ENCODE data around the gene JUP. TPM values are rescaled to one million over a fixed set of nuclear protein-coding genes. Genes with fewer than 3 reads are reported as not detected.

Gene JUP
- total and polyA plus RNA-seq, 4 experiments from 2014 or later = 0.15 to 0.69 TPM; not detected in 2

- H3K36me3 Mint-ChIP-seq = peaks cover 0 to 5% of the 10 kb centered on the region in 2 donors
- H3K27ac Mint-ChIP-seq = peak overlapping the region in 1 of 7 donors; percentile 79
- peak overlapping the region in 5 of 8 donors; percentile 47 to 84 (median 66) for H3K4me3 Mint-ChIP-seq
- intact Hi-C loops (cut with micrococcal nuclease) = loop anchor here (5.0 kb wide), 1 partner anchor 119 kb away; the partner anchor contains the start of gene ODAD4
- no peak for DNase-seq
- no peaks in the 10 kb centered on the region for H3K9me3 ChIP-seq (ENCODE audit: control insufficient read depth in 1 of 2, low read length in 2 of 2)
- H3K9me3 Mint-ChIP-seq = no peaks in the 10 kb centered on the region
- no peak overlapping the region for H3K27ac ChIP-seq (ENCODE audit: low read depth, low read length)
- CTCF ChIA-PET (ENCODE audit: partially characterized antibody) = no interaction called here
- POLR2A ChIA-PET (ENCODE audit: partially characterized antibody) = interaction anchor here (3.8 kb wide), 1 partner anchor 50 kb away, joined by 25 read pairs; the partner anchor contains the start of gene KLHL11
- H3K27me3 Mint-ChIP-seq = no peaks in the 10 kb centered on the region
- H3K4me3 ChIP-seq (ENCODE audit: low read length in 2 of 2) = no peak overlapping the region
- no peaks in the 10 kb centered on the region for H3K36me3 ChIP-seq (ENCODE audit: insufficient read depth, low read length)
- H3K4me1 ChIP-seq (ENCODE audit: insufficient read depth, low read length) = peaks cover 20% of the 10 kb centered on the region
- H3K27me3 ChIP-seq (ENCODE audit: insufficient read depth, low read length) = no peaks in the 10 kb centered on the region
- H3K4me1 Mint-ChIP-seq = peaks cover 14 to 28% (median 19%) of the 10 kb centered on the region in 4 donors
Observed at GRCh38 chr17:41813699-41814124, 27.2 kb upstream of the JUP start.

- intact Hi-C loops (cut with micrococcal nuclease) = loop anchor here (5.0 kb wide), 1 partner anchor 119 kb away; the partner anchor contains the start of gene ODAD4
- H3K9me3 ChIP-seq (ENCODE audit: control insufficient read depth in 1 of 2, low read length in 2 of 2) = no peaks in the 10 kb centered on the region
- no peaks in the 10 kb centered on the region for H3K27me3 ChIP-seq (ENCODE audit: insufficient read depth, low read length)
- Mint-ChIP-seq H3K4me1 (peaks cover 14 to 28% (median 19%) of the 10 kb centered on the region in 4 donors), H3K9me3 (no peaks in the 10 kb centered on the region), H3K27me3 (no peaks in the 10 kb centered on the region), H3K4me3 (peak overlapping the region in 7 of 8 donors; percentile 26 to 84 (median 76)), H3K36me3 (peaks cover 0 to 5% of the 10 kb centered on the region in 2 donors), H3K27ac (peak overlapping the region in 2 of 7 donors; percentile 18 to 79)
- peaks cover 20% of the 10 kb centered on the region for H3K4me1 ChIP-seq (ENCODE audit: insufficient read depth, low read length)
- H3K27ac ChIP-seq (ENCODE audit: low read depth, low read length) = no peak overlapping the region
- POLR2A ChIA-PET (ENCODE audit: partially characterized antibody) = interaction anchor here (1.4 to 3.8 kb wide), 2 partner anchors 9 to 51 kb away, joined by 3 to 25 read pairs; partner anchors contain the start of gene KLHL11
- DNase-seq = no peak
- no peaks in the 10 kb centered on the region for H3K36me3 ChIP-seq (ENCODE audit: insufficient read depth, low read length)
- CTCF ChIA-PET (ENCODE audit: partially characterized antibody) = interaction anchor here (0.8 kb wide), 1 partner anchor 76 kb away, joined by 3 read pairs; no protein-coding TSS in a partner anchor
- no peak overlapping the region for H3K4me3 ChIP-seq (ENCODE audit: low read length in 2 of 2)
Observed at GRCh38 chr17:41813152-41813680, 26.7 kb upstream of the JUP start.

DNA sequence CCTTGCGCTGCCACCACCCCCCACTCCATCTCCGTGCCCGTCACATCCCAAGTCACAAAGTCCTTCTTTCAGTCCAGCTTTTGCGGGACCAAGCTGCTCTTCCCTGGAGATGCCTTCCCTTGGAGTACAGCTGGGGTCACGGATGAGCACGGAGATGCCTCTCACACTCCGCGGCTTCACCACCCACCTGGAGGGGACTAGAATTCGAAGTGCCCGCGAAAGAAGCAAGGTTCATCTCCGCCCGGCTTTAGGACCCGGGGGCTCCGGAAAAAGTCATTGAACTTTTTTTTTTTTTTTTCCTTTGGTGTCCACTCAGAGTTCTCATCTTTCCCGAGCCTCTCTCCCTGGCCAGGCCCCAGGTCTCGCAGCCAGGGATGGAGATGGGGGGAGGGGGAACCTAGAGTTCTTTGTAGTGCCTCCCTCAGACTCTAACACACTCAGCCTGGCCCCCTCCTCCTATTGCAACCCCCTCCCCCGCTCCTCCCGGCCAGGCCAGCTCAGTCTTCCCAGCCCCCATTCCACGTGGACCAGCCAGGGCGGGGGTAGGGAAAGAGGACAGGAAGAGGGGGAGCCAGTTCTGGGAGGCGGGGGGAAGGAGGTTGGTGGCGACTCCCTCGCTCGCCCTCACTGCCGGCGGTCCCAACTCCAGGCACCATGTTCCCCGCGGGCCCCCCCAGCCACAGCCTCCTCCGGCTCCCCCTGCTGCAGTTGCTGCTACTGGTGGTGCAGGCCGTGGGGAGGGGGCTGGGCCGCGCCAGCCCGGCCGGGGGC lies 26.1 kb upstream of the JUP start, which contains the start of gene FKBP10:
TSS of gene FKBP10 (plus strand) at position 624 of the 771 bp plus-strand sequence. CDS start at position 655, 31 bp downstream.
- intact Hi-C loops (cut with micrococcal nuclease) = loop anchor here (5.0 kb wide), 1 partner anchor 120 kb away; the partner anchor contains the start of gene ODAD4

GRCh38 chr17:41811549-41812380 lies 25.3 kb upstream of the JUP start, which contains the start of gene P3H4:
P3H4 (minus strand) TSS chr17:41811949; CDS start chr17:41811915, 34 bp downstream.
- Mint-ChIP-seq H3K4me3 (peak within 1 kb of the TSS; percentile 87 to 97 (median 92)), H3K36me3 (peaks cover 0 to 5% of the 10 kb centered on the region in 2 donors), H3K27me3 (no peaks in the 10 kb centered on the region), H3K4me1 (peaks cover 14 to 28% (median 19%) of the 10 kb centered on the region in 4 donors), H3K27ac (peak within 1 kb of the TSS; percentile 57 to 94 (median 75)), H3K9me3 (no peaks in the 10 kb centered on the region)
- peak; percentile 76 to 83 (median 80) for DNase-seq
- Histone ChIP-seq H3K4me1 (ENCODE audit: insufficient read depth, low read length) (peaks cover 20% of the 10 kb centered on the region), H3K27ac (ENCODE audit: low read depth, low read length) (peak within 1 kb of the TSS; percentile 45), H3K9me3 (ENCODE audit: control insufficient read depth in 1 of 2, low read length in 2 of 2) (no peaks in the 10 kb centered on the region), H3K36me3 (ENCODE audit: insufficient read depth, low read length) (no peaks in the 10 kb centered on the region), H3K27me3 (ENCODE audit: insufficient read depth, low read length) (no peaks in the 10 kb centered on the region), H3K4me3 (ENCODE audit: low read length in 2 of 2) (peak within 1 kb of the TSS; percentile 47 to 62)
- ChIA-PET CTCF (ENCODE audit: partially characterized antibody) (interaction anchor here (1.0 to 3.9 kb wide), 13 partner anchors 11 to 154 kb away, joined by 3 to 35 read pairs (median 5); partner anchors contain the start of genes ACLY and JUP), POLR2A (ENCODE audit: partially characterized antibody) (interaction anchor here (0.9 to 3.8 kb wide), 13 partner anchors 8 to 205 kb away, joined by 3 to 25 read pairs (median 4); partner anchors contain the start of genes DNAJC7, EIF1, HAP1 and JUP)
- intact Hi-C loops (cut with micrococcal nuclease) = loop anchor here (1.0 to 5.0 kb wide), 2 partner anchors 10 to 121 kb away; partner anchors contain the start of gene ODAD4

More for the DNA sequence above, 26.1 kb upstream of the JUP start, which contains the start of gene FKBP10:
- H3K27me3 Mint-ChIP-seq = no peaks in the 10 kb centered on the region
- DNase-seq = peak; percentile 50 to 62 (median 53)
- H3K4me3 Mint-ChIP-seq = peak within 1 kb of the TSS; percentile 86 to 97 (median 92)
- Histone ChIP-seq H3K27me3 (ENCODE audit: insufficient read depth, low read length) (no peaks in the 10 kb centered on the region), H3K9me3 (ENCODE audit: control insufficient read depth in 1 of 2, low read length in 2 of 2) (no peaks in the 10 kb centered on the region), H3K4me1 (ENCODE audit: insufficient read depth, low read length) (peaks cover 20% of the 10 kb centered on the region), H3K27ac (ENCODE audit: low read depth, low read length) (peak within 1 kb of the TSS; percentile 45), H3K4me3 (ENCODE audit: low read length in 2 of 2) (peak within 1 kb of the TSS; percentile 47 to 62), H3K36me3 (ENCODE audit: insufficient read depth, low read length) (no peaks in the 10 kb centered on the region)
- peaks cover 0 to 5% of the 10 kb centered on the region in 2 donors for H3K36me3 Mint-ChIP-seq
- H3K9me3 Mint-ChIP-seq = no peaks in the 10 kb centered on the region
- H3K4me1 Mint-ChIP-seq = peaks cover 14 to 28% (median 19%) of the 10 kb centered on the region in 4 donors
- POLR2A ChIA-PET (ENCODE audit: partially characterized antibody) = interaction anchor here (1.1 to 3.8 kb wide), 6 partner anchors 10 to 123 kb away, joined by 3 to 25 read pairs (median 8); partner anchors contain the start of genes EIF1, KLHL11 and NT5C3B
- H3K27ac Mint-ChIP-seq = peak within 1 kb of the TSS; percentile 57 to 94 (median 75)
- CTCF ChIA-PET (ENCODE audit: partially characterized antibody) = interaction anchor here (0.8 to 3.9 kb wide), 8 partner anchors 12 to 153 kb away, joined by 3 to 35 read pairs (median 5); no protein-coding TSS in a partner anchor

- H3K4me1 Mint-ChIP-seq = peaks cover 15 to 28% (median 20%) of the 10 kb centered on the region in 4 donors
- H3K27ac ChIP-seq (ENCODE audit: low read depth, low read length) = peak overlapping the region; percentile 45
Observed at GRCh38 chr17:41810659-41811548, 24.4 kb upstream of the JUP start.

More at GRCh38 chr17:41810659-41811548, 24.4 kb upstream of the JUP start:
- H3K27ac Mint-ChIP-seq = peak overlapping the region in 2 of 7 donors; percentile 65 to 68
- H3K4me3 ChIP-seq (ENCODE audit: low read length in 2 of 2) = peak overlapping the region in 1 of 2 donors; percentile 62
- peaks cover 20% of the 10 kb centered on the region for H3K4me1 ChIP-seq (ENCODE audit: insufficient read depth, low read length)
- DNase-seq = no peak
- intact Hi-C loops (cut with micrococcal nuclease) = loop anchor here (1.0 to 5.0 kb wide), 2 partner anchors 10 to 121 kb away; partner anchors contain the start of gene ODAD4
- H3K27me3 ChIP-seq (ENCODE audit: insufficient read depth, low read length) = no peaks in the 10 kb centered on the region
- no peaks in the 10 kb centered on the region for H3K9me3 Mint-ChIP-seq
- H3K36me3 Mint-ChIP-seq = peaks cover 0 to 5% of the 10 kb centered on the region in 2 donors
- H3K9me3 ChIP-seq (ENCODE audit: control insufficient read depth in 1 of 2, low read length in 2 of 2) = no peaks in the 10 kb centered on the region
- H3K36me3 ChIP-seq (ENCODE audit: insufficient read depth, low read length) = no peaks in the 10 kb centered on the region
- peak overlapping the region; percentile 55 to 88 (median 74) for H3K4me3 Mint-ChIP-seq
- ChIA-PET POLR2A (ENCODE audit: partially characterized antibody) (interaction anchor here (0.9 to 3.8 kb wide), 12 partner anchors 9 to 206 kb away, joined by 3 to 25 read pairs (median 5); partner anchors contain the start of genes DNAJC7, EIF1, HAP1 and JUP), CTCF (ENCODE audit: partially characterized antibody) (interaction anchor here (1.0 to 3.9 kb wide), 13 partner anchors 10 to 155 kb away, joined by 3 to 35 read pairs (median 5); partner anchors contain the start of genes ACLY and JUP)
- no peaks in the 10 kb centered on the region for H3K27me3 Mint-ChIP-seq
